ENCODE measurements around the gene FARS2. TPM values are rescaled to one million over a fixed set of nuclear protein-coding genes. Genes with fewer than 3 reads are reported as not detected.

The FARS2 gene
- total and polyA plus RNA-seq, 9 of the 15 experiments (the other 6 are each of a cell fraction or from before 2014, with no cell fraction given): 16.5 to 62.2 (median 27.0) TPM

DNA sequence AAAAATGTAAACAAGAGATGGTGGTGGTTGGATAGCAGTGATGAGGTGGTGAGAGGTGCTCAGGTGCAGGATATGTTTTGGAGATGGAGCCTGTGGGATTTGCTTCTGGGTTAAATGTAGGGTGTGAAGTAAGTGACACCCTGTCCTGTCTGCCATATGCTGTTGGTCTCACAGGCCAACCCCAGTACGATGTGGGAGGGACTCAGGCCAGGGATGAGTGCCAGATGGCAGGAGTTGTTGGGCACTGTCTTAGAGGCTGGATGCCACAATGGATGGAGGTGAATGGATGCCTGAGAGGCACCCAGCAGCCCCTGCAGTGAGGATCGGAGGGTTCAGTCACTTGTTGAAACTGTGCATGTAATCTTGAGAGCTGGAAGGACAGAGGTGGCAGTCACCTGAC is 486.1 kb downstream of the FARS2 start:
- ATAC-seq (no peak), FAIRE-seq (no peak), DNase-seq (ENCODE audit: extremely low read depth in 1 of 4, low spot score in 3 of 4) (no peak)
- Histone ChIP-seq H3K9ac (ENCODE audit: insufficient read depth in 1 of 2, low read depth in 2 of 2, low read length in 2 of 2) (no peak overlapping the region), H3K79me2 (ENCODE audit: control insufficient read depth, insufficient read depth, low read length) (no peaks in the 10 kb centered on the region), H3K9me1 (ENCODE audit: control insufficient read depth, insufficient read depth, low read length) (no peaks in the 10 kb centered on the region), H3K4me1 (replicated peaks in 1 of 2; ENCODE audit: control insufficient read depth in 2 of 2, insufficient read depth in 2 of 2, low read length in 2 of 2) (peaks cover 0 to 8% of the 10 kb centered on the region in 2 experiments; a peak in 2 of 5 replicates), H4K20me1 (replicated peaks; ENCODE audit: control insufficient read depth, insufficient read depth, low read length) (peaks cover 9% of the 10 kb centered on the region; the same call in 1 of the 2 replicates), H3K36me3 (ENCODE audit: control insufficient read depth, insufficient read depth, low read length) (no peaks in the 10 kb centered on the region), H3K4me3 (no peak overlapping the region), H3K9me3 (replicated peaks; ENCODE audit: control insufficient read depth, insufficient read depth, low read depth, low read length) (no peaks in the 10 kb centered on the region), H2AFZ (ENCODE audit: low read depth, low read length) (no peak overlapping the region), H3K27me3 (ENCODE audit: control insufficient read depth in 2 of 2, insufficient read depth in 2 of 2, low read length in 2 of 2) (peaks cover 0 to 19% of the 10 kb centered on the region in 2 experiments; a peak in 1 of 5 replicates), H3K4me2 (ENCODE audit: insufficient read depth, low read length) (no peak overlapping the region), H3K27ac (ENCODE audit: extremely low read depth, low read depth, low read length) (no peak overlapping the region)
- CTCF ChIA-PET (ENCODE audit: low intra/inter-chr PET ratio): no interaction called here
- in situ Hi-C loops (cut with MboI) (no loop called here), intact Hi-C loops (cut with micrococcal nuclease) (no loop called here)
- WGBS (ENCODE audit: insufficient coverage, low coverage, missing lambda C conversion rate): 20% methylated on average over 2 of the region's 2 CpGs
- no peak for TF ChIP-seq EHMT2 (IDR thresholded peaks at IDR 0.05)
- TF ChIP-seq ZNF79 (CRISPR knock-in tag; IDR thresholded peaks at IDR 0.05; ENCODE audit: low read depth): no peak
- TF ChIP-seq, protein P1, sequence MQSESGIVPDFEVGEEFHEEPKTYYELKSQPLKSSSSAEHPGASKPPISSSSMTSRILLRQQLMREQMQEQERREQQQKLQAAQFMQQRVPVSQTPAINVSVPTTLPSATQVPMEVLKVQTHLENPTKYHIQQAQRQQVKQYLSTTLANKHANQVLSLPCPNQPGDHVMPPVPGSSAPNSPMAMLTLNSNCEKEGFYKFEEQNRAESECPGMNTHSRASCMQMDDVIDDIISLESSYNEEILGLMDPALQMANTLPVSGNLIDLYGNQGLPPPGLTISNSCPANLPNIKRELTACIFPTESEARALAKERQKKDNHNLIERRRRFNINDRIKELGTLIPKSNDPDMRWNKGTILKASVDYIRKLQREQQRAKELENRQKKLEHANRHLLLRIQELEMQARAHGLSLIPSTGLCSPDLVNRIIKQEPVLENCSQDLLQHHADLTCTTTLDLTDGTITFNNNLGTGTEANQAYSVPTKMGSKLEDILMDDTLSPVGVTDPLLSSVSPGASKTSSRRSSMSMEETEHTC (IDR thresholded peaks at IDR 0.05): no peak
- TF ChIP-seq, protein P2, sequence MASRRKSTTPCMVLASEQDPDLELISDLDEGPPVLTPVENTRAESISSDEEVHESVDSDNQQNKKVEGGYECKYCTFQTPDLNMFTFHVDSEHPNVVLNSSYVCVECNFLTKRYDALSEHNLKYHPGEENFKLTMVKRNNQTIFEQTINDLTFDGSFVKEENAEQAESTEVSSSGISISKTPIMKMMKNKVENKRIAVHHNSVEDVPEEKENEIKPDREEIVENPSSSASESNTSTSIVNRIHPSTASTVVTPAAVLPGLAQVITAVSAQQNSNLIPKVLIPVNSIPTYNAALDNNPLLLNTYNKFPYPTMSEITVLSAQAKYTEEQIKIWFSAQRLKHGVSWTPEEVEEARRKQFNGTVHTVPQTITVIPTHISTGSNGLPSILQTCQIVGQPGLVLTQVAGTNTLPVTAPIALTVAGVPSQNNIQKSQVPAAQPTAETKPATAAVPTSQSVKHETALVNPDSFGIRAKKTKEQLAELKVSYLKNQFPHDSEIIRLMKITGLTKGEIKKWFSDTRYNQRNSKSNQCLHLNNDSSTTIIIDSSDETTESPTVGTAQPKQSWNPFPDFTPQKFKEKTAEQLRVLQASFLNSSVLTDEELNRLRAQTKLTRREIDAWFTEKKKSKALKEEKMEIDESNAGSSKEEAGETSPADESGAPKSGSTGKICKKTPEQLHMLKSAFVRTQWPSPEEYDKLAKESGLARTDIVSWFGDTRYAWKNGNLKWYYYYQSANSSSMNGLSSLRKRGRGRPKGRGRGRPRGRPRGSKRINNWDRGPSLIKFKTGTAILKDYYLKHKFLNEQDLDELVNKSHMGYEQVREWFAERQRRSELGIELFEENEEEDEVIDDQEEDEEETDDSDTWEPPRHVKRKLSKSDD (conservative IDR thresholded peaks at IDR 0.05; ENCODE audit: low read length): no peak
- TF ChIP-seq, protein P3, sequence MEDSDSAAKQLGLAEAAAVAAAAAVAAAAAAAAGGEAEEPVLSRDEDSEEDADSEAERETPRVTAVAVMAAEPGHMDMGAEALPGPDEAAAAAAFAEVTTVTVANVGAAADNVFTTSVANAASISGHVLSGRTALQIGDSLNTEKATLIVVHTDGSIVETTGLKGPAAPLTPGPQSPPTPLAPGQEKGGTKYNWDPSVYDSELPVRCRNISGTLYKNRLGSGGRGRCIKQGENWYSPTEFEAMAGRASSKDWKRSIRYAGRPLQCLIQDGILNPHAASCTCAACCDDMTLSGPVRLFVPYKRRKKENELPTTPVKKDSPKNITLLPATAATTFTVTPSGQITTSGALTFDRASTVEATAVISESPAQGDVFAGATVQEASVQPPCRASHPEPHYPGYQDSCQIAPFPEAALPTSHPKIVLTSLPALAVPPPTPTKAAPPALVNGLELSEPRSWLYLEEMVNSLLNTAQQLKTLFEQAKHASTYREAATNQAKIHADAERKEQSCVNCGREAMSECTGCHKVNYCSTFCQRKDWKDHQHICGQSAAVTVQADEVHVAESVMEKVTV (CRISPR knock-in tag; IDR thresholded peaks at IDR 0.05): no peak
- BruUV-seq (replicated peaks): no TSS peak
- POLR2A ChIA-PET: interaction anchor here (1.8 kb wide), 1 partner anchor 11 kb away, joined by 5 read pairs; no protein-coding TSS in a partner anchor
